HEK293 (cell line): ENCODE data around the gene ATP8B4.

Experiments used
- CTCF ChIA-PET: fragments of 350-600 bp; formaldehyde crosslinking; extraction: SDS; loops from one replicate; lab custom pipeline; 2021; ENCODE audit warnings: antibody characterized with exemption; lab: Yijun Ruan, JAX
- POLR2A ChIA-PET: fragments of 300-600 bp; formaldehyde crosslinking; extraction: SDS; loops from one replicate; lab custom pipeline; 2020; ENCODE audit warnings: antibody characterized with exemption, inconsistent platforms; lab: Yijun Ruan, JAX
- H3K27ac ChIP-seq: fragments of 200-500 bp; sonication (Bioruptor generic); 2 replicates; pipeline ENCODE4 v1.5.1; 2014; ENCODE audit warnings: low read depth, low read length, control low read depth, inconsistent platforms; ENCODE audit errors: extremely low read depth
- H3K36me3 ChIP-seq, 2 experiments: fragments of 200-500 bp in 1 of 2; sonication (Bioruptor generic) in 1 of 2; 1 replicate in 1 of 2; 2 replicates in 1 of 2; pipeline ENCODE4 v1.5.1; 2014 to 2017; ENCODE audit warnings: inconsistent platforms in 2 of 2, low read length in 2 of 2; ENCODE audit not compliant: control insufficient read depth in 2 of 2, insufficient read depth in 1 of 2
- H3K4me1 ChIP-seq: fragments of 200-500 bp; sonication (Bioruptor generic); 2 replicates; pipeline ENCODE4 v1.5.1; 2014; ENCODE audit warnings: mild to moderate bottlenecking, low read length, inconsistent platforms; ENCODE audit not compliant: control insufficient read depth, insufficient read depth
- H3K4me3 ChIP-seq: 2 replicates; pipeline ENCODE4 v1.5.1; 2011; ENCODE audit warnings: low read depth, mild to moderate bottlenecking, control low read depth, low read length, moderate library complexity
- H3K9me3 ChIP-seq: fragments of 200-500 bp; sonication (Bioruptor generic); 2 replicates; pipeline ENCODE4 v1.5.1; 2014; ENCODE audit warnings: low read depth, low read length, inconsistent platforms; ENCODE audit not compliant: control insufficient read depth, insufficient read depth
- BCL11A ChIP-seq: fragments of 450-650 bp; formaldehyde crosslinking; IDR thresholded peaks from 2 replicates; pipeline ENCODE4 v1.5.1; 2016; ENCODE audit warnings: low read depth, missing biosample characterization, missing genetic modification characterization
- FEZF1 ChIP-seq: fragments of 450-650 bp; formaldehyde crosslinking; IDR thresholded peaks from 2 replicates; pipeline ENCODE4 v1.5.1; 2016; ENCODE audit warnings: missing biosample characterization, missing genetic modification characterization
- GLIS1 ChIP-seq: fragments of 450-650 bp; formaldehyde crosslinking; IDR thresholded peaks from 2 replicates; pipeline ENCODE4 v1.5.1; 2016; ENCODE audit warnings: missing biosample characterization, missing genetic modification characterization
- IKZF3 ChIP-seq: fragments of 450-650 bp; IDR thresholded peaks from 2 replicates; pipeline ENCODE4 v1.5.0; 2018; ENCODE audit warnings: missing biosample characterization, mild to moderate bottlenecking, missing genetic modification characterization, moderate library complexity
- OVOL3 ChIP-seq: fragments of 450-650 bp; formaldehyde crosslinking; IDR thresholded peaks from 2 replicates; pipeline ENCODE4 v1.5.1; 2016; ENCODE audit warnings: missing biosample characterization, missing genetic modification characterization
- SETDB1 ChIP-seq: IDR thresholded peaks from one replicate; pipeline ENCODE4 v1.6.1; 2017; ENCODE audit warnings: mild to moderate bottlenecking, low read length, moderate library complexity, mixed read lengths; ENCODE audit not compliant: insufficient read length
- TRIM28 ChIP-seq: IDR thresholded peaks from 2 replicates; pipeline ENCODE4 v1.6.1; 2011; ENCODE audit warnings: low read length, control low read depth, borderline replicate concordance
- ZBTB17 ChIP-seq: fragments of 450-650 bp; formaldehyde crosslinking; IDR thresholded peaks from 2 replicates; pipeline ENCODE4 v1.5.1; 2016; ENCODE audit warnings: missing biosample characterization, missing genetic modification characterization
- ZFP41 ChIP-seq: fragments of 450-650 bp; formaldehyde crosslinking; IDR thresholded peaks from 2 replicates; pipeline ENCODE4 v1.5.1; 2016; ENCODE audit warnings: missing biosample characterization, missing genetic modification characterization, borderline replicate concordance
- ZNF202 ChIP-seq: fragments of 450-650 bp; formaldehyde crosslinking; IDR thresholded peaks from 2 replicates; pipeline ENCODE4 v1.5.1; 2016; ENCODE audit warnings: missing biosample characterization, missing genetic modification characterization, borderline replicate concordance
- ZNF214 ChIP-seq: fragments of 450-650 bp; formaldehyde crosslinking; IDR thresholded peaks from 2 replicates; pipeline ENCODE4 v1.5.1; 2017; ENCODE audit warnings: missing biosample characterization, mild to moderate bottlenecking, missing genetic modification characterization, borderline replicate concordance
- ZNF350 ChIP-seq: fragments of 450-650 bp; formaldehyde crosslinking; IDR thresholded peaks from 2 replicates; pipeline ENCODE4 v1.5.0; 2017; ENCODE audit warnings: missing biosample characterization, mild to moderate bottlenecking, missing genetic modification characterization
- ZNF398 ChIP-seq: fragments of 450-650 bp; formaldehyde crosslinking; IDR thresholded peaks from 2 replicates; pipeline ENCODE4 v1.5.1; 2017; ENCODE audit warnings: missing biosample characterization, missing genetic modification characterization
- ZNF529 ChIP-seq: fragments of 450-650 bp; formaldehyde crosslinking; IDR thresholded peaks from 2 replicates; pipeline ENCODE4 v1.5.1; 2017; ENCODE audit warnings: missing genetic modification characterization, missing biosample characterization; ENCODE audit not compliant: insufficient replicate concordance
- ZNF560 ChIP-seq: fragments of 450-650 bp; formaldehyde crosslinking; IDR thresholded peaks from 2 replicates; pipeline ENCODE4 v1.5.1; 2017; ENCODE audit warnings: missing biosample characterization, missing genetic modification characterization, borderline replicate concordance
- ZNF561 ChIP-seq: fragments of 450-650 bp; IDR thresholded peaks from 2 replicates; pipeline ENCODE4 v1.5.1; 2018; ENCODE audit warnings: missing biosample characterization, missing genetic modification characterization, borderline replicate concordance
- ZNF580 ChIP-seq: fragments of 450-650 bp; formaldehyde crosslinking; IDR thresholded peaks from 2 replicates; pipeline ENCODE4 v1.5.1; 2016; ENCODE audit warnings: missing biosample characterization, missing genetic modification characterization
- ZNF623 ChIP-seq: fragments of 450-650 bp; formaldehyde crosslinking; IDR thresholded peaks from 2 replicates; pipeline ENCODE4 v1.5.1; 2016; ENCODE audit warnings: missing biosample characterization, missing genetic modification characterization
- ZNF677 ChIP-seq: fragments of 450-650 bp; IDR thresholded peaks from 2 replicates; pipeline ENCODE4 v1.5.0; 2018; ENCODE audit warnings: missing biosample characterization, mild to moderate bottlenecking, missing genetic modification characterization, moderate library complexity
- ZNF791 ChIP-seq: fragments of 450-650 bp; formaldehyde crosslinking; IDR thresholded peaks from 2 replicates; pipeline ENCODE4 v1.5.1; 2016; ENCODE audit warnings: missing biosample characterization, missing genetic modification characterization
- ZNF830 ChIP-seq: fragments of 450-650 bp; IDR thresholded peaks from 2 replicates; pipeline ENCODE4 v1.5.0; 2018; ENCODE audit warnings: missing biosample characterization, missing genetic modification characterization, low read depth, mild to moderate bottlenecking, moderate library complexity
- ZNF837 ChIP-seq: fragments of 450-650 bp; formaldehyde crosslinking; IDR thresholded peaks from 2 replicates; pipeline ENCODE4 v1.5.1; 2016; ENCODE audit warnings: missing biosample characterization, missing genetic modification characterization
- ZSCAN23 ChIP-seq: fragments of 450-650 bp; formaldehyde crosslinking; IDR thresholded peaks from 2 replicates; pipeline ENCODE4 v1.5.1; 2016; ENCODE audit warnings: missing biosample characterization, missing genetic modification characterization
- TF ChIP-seq, protein P1 (sequence below): fragments of 450-650 bp; IDR thresholded peaks from 2 replicates; pipeline ENCODE4 v1.5.1; 2018; ENCODE audit warnings: missing biosample characterization, missing genetic modification characterization
- TF ChIP-seq, protein P2 (sequence below): fragments of 450-650 bp; formaldehyde crosslinking; IDR thresholded peaks from 2 replicates; pipeline ENCODE4 v1.5.1; 2016; ENCODE audit warnings: missing biosample characterization, missing genetic modification characterization
- TF ChIP-seq, protein P3 (sequence below): fragments of 450-650 bp; formaldehyde crosslinking; IDR thresholded peaks from 2 replicates; pipeline ENCODE4 v1.5.1; 2016; ENCODE audit warnings: missing biosample characterization, missing genetic modification characterization
- TF ChIP-seq, protein P4 (sequence below): fragments of 450-650 bp; formaldehyde crosslinking; optimal IDR thresholded peaks from 2 replicates; pipeline ENCODE3; 2016; ENCODE audit warnings: missing biosample characterization, mild to moderate bottlenecking, missing genetic modification characterization
- TF ChIP-seq, protein P5 (sequence below): fragments of 450-650 bp; formaldehyde crosslinking; IDR thresholded peaks from 2 replicates; pipeline ENCODE4 v1.5.0; 2017; ENCODE audit warnings: missing biosample characterization, missing genetic modification characterization, borderline replicate concordance

The ATP8B4 gene

GRCh38 chr15:50055750-50056157 lies 63.3 kb downstream of the ATP8B4 start:
- H3K27ac ChIP-seq, result no peak overlapping the region
- H3K4me1 ChIP-seq, result no peaks in the 10 kb centered on the region
- CTCF ChIA-PET, result interaction anchor here (0.7 kb wide), 1 partner anchor 8 kb away, joined by 3 read pairs; no protein-coding TSS in a partner anchor

GRCh38 chr15:50055332-50055731 lies 63.7 kb downstream of the ATP8B4 start:
- ChIA-PET POLR2A (no interaction called here), CTCF (interaction anchor here (0.7 kb wide), 1 partner anchor 8 kb away, joined by 3 read pairs; no protein-coding TSS in a partner anchor)
- no peaks in the 10 kb centered on the region for H3K36me3 ChIP-seq
- no peak overlapping the region for H3K27ac ChIP-seq
- H3K4me3 ChIP-seq, result no peak overlapping the region
- no peaks in the 10 kb centered on the region for H3K9me3 ChIP-seq
- H3K4me1 ChIP-seq, result no peaks in the 10 kb centered on the region
- TF ChIP-seq, protein P1, sequence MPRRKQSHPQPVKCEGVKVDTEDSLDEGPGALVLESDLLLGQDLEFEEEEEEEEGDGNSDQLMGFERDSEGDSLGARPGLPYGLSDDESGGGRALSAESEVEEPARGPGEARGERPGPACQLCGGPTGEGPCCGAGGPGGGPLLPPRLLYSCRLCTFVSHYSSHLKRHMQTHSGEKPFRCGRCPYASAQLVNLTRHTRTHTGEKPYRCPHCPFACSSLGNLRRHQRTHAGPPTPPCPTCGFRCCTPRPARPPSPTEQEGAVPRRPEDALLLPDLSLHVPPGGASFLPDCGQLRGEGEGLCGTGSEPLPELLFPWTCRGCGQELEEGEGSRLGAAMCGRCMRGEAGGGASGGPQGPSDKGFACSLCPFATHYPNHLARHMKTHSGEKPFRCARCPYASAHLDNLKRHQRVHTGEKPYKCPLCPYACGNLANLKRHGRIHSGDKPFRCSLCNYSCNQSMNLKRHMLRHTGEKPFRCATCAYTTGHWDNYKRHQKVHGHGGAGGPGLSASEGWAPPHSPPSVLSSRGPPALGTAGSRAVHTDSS (tag by site-specific recombination), result no peak
- TF ChIP-seq ZNF561, result no peak
- no peak for TF ChIP-seq ZNF214 (tag by site-specific recombination)
- no peak for TF ChIP-seq IKZF3
- no peak for TF ChIP-seq ZNF580 (tag by site-specific recombination)
- no peak for TF ChIP-seq GLIS1 (tag by site-specific recombination)
- TF ChIP-seq ZFP41 (tag by site-specific recombination), result no peak
- no peak for TF ChIP-seq ZNF202 (tag by site-specific recombination)
- TF ChIP-seq, protein P2, sequence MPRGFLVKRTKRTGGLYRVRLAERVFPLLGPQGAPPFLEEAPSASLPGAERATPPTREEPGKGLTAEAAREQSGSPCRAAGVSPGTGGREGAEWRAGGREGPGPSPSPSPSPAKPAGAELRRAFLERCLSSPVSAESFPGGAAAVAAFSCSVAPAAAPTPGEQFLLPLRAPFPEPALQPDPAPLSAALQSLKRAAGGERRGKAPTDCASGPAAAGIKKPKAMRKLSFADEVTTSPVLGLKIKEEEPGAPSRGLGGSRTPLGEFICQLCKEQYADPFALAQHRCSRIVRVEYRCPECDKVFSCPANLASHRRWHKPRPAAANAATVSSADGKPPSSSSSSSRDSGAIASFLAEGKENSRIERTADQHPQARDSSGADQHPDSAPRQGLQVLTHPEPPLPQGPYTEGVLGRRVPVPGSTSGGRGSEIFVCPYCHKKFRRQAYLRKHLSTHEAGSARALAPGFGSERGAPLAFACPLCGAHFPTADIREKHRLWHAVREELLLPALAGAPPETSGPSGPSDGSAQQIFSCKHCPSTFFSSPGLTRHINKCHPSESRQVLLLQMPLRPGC (tag by site-specific recombination), result no peak

More at GRCh38 chr15:50055750-50056157, 63.3 kb downstream of the ATP8B4 start:
- TF ChIP-seq, protein P3, sequence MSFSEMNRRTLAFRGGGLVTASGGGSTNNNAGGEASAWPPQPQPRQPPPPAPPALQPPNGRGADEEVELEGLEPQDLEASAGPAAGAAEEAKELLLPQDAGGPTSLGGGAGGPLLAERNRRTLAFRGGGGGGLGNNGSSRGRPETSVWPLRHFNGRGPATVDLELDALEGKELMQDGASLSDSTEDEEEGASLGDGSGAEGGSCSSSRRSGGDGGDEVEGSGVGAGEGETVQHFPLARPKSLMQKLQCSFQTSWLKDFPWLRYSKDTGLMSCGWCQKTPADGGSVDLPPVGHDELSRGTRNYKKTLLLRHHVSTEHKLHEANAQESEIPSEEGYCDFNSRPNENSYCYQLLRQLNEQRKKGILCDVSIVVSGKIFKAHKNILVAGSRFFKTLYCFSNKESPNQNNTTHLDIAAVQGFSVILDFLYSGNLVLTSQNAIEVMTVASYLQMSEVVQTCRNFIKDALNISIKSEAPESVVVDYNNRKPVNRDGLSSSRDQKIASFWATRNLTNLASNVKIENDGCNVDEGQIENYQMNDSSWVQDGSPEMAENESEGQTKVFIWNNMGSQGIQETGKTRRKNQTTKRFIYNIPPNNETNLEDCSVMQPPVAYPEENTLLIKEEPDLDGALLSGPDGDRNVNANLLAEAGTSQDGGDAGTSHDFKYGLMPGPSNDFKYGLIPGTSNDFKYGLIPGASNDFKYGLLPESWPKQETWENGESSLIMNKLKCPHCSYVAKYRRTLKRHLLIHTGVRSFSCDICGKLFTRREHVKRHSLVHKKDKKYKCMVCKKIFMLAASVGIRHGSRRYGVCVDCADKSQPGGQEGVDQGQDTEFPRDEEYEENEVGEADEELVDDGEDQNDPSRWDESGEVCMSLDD (tag by site-specific recombination), result no peak
- no peak for TF ChIP-seq FEZF1
- TF ChIP-seq ZNF830 (tag by site-specific recombination), result no peak
- TF ChIP-seq SETDB1, result no peak
- TF ChIP-seq BCL11A, result no peak
- TF ChIP-seq OVOL3 (tag by site-specific recombination), result no peak
- no peak for TF ChIP-seq ZNF350 (tag by site-specific recombination)
- no peak for TF ChIP-seq ZNF398 (tag by site-specific recombination)
- TF ChIP-seq ZNF677 (tag by site-specific recombination), result no peak
- TF ChIP-seq ZNF837, result no peak
- TF ChIP-seq, protein P4, sequence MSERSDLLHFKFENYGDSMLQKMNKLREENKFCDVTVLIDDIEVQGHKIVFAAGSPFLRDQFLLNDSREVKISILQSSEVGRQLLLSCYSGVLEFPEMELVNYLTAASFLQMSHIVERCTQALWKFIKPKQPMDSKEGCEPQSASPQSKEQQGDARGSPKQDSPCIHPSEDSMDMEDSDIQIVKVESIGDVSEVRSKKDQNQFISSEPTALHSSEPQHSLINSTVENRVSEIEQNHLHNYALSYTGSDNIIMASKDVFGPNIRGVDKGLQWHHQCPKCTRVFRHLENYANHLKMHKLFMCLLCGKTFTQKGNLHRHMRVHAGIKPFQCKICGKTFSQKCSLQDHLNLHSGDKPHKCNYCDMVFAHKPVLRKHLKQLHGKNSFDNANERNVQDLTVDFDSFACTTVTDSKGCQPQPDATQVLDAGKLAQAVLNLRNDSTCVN (tag by site-specific recombination), result no peak
- no peak for TF ChIP-seq ZNF529 (tag by site-specific recombination)
- no peak for TF ChIP-seq ZNF791
- TF ChIP-seq, protein P5, sequence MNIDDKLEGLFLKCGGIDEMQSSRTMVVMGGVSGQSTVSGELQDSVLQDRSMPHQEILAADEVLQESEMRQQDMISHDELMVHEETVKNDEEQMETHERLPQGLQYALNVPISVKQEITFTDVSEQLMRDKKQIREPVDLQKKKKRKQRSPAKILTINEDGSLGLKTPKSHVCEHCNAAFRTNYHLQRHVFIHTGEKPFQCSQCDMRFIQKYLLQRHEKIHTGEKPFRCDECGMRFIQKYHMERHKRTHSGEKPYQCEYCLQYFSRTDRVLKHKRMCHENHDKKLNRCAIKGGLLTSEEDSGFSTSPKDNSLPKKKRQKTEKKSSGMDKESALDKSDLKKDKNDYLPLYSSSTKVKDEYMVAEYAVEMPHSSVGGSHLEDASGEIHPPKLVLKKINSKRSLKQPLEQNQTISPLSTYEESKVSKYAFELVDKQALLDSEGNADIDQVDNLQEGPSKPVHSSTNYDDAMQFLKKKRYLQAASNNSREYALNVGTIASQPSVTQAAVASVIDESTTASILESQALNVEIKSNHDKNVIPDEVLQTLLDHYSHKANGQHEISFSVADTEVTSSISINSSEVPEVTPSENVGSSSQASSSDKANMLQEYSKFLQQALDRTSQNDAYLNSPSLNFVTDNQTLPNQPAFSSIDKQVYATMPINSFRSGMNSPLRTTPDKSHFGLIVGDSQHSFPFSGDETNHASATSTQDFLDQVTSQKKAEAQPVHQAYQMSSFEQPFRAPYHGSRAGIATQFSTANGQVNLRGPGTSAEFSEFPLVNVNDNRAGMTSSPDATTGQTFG (tag by site-specific recombination), result no peak
- no peak for TF ChIP-seq TRIM28
- no peak for TF ChIP-seq ZNF560 (tag by site-specific recombination)
- no peak for TF ChIP-seq ZBTB17 (tag by site-specific recombination)
- TF ChIP-seq ZSCAN23 (tag by site-specific recombination), result no peak
- no peak for TF ChIP-seq ZNF623
- Histone ChIP-seq H3K36me3 (no peaks in the 10 kb centered on the region), H3K9me3 (no peaks in the 10 kb centered on the region), H3K4me3 (no peak overlapping the region)
- POLR2A ChIA-PET, result no interaction called here
